Activated CD8-positive, alpha-beta memory T cell treated with anti-CD3 and anti-CD28 coated beads, Interleukin-2, amount 50 U/mL, for 1 hour (primary cell): ENCODE measurements around the gene H2BW1.
"Not testable (repeated sequence)": the region's sequence is repeated elsewhere in the genome, so short reads cannot be mapped to it uniquely, and the experiment has no call there.

Experiments used
- DNase-seq: peaks from one replicate; pipeline ENCODE4 v3.0.0-alpha.2; 2020; ENCODE audit errors: extremely low read depth

H2BW1 gene

GRCh38 chrX:104013606-104014005, at the start of gene H2BW1:
TSS of gene H2BW1 (minus strand) at chrX:104013708. CDS start at chrX:104013576, 132 bp downstream.
- DNase-seq, result no peak

GRCh38 chrX:104062636-104063035, 49.1 kb upstream of the H2BW1 start:
- DNase-seq, result not testable (repeated sequence)

GRCh38 chrX:104054956-104055355, 41.4 kb upstream of the H2BW1 start:
- not testable (repeated sequence) for DNase-seq

- no peak for DNase-seq
These were observed 33.7 kb upstream of the H2BW1 start for GRCh38 chrX:104047171-104047570.

GRCh38 chrX:104045642-104046041, 32.1 kb upstream of the H2BW1 start:
- no peak for DNase-seq

DNA sequence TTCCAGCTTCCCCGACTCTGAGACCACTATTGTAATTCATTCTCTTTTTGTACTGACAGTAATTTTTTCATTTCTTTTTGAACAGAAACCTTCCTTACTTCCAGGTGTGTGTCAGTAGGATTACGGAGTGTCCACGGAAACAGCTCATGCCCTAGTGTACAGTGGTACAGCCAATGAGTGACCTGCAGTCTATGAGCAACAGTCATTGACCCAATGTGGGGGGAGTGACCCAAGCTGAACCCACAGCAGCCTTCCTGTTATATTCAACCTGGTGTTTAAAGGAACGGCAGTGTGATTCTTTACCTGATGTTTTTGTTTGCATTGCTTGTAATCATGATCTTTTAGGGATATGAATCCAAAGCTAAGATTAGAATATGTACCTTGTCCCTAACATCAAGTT, 27.5 kb upstream of the H2BW1 start:
- no peak for DNase-seq

DNA sequence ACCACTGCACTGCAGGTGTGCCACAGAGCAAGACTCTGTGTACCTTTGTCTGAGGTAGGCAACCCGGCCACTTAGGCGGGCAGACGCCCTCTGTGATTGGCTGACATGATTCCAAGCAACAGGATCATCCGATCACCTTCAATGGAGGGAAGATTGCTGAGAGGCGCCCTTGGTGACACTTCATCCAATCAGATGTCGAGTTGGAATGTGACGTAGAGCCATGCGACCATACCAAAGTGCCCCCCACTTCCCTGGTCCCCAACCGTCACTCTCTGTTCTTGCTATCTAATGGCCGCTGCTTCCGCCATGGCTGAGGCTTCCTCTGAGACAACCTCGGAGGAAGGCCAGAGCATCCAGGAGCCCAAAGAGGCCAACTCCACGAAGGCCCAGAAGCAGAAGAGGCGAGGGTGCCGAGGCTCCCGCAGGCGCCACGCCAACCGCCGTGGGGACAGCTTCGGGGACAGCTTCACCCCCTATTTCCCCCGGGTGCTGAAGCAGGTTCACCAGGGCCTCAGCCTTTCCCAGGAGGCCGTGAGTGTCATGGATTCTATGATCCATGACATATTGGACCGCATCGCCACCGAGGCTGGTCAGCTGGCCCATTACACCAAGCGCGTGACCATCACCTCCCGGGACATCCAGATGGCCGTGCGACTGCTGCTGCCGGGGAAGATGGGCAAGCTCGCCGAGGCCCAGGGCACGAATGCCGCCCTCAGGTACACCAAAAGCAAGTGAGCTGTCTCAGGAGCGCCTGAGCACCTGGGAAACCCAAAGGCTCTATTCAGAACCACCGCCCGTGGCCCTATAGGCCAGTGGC, 26.4 kb upstream of the H2BW1 start, which contains the start of gene H2BW2:
Gene H2BW2 (plus strand): TSS at position 268 of the 817 bp plus-strand sequence. CDS start 39 bp downstream, at position 307.
- DNase-seq, result no peak

DNA sequence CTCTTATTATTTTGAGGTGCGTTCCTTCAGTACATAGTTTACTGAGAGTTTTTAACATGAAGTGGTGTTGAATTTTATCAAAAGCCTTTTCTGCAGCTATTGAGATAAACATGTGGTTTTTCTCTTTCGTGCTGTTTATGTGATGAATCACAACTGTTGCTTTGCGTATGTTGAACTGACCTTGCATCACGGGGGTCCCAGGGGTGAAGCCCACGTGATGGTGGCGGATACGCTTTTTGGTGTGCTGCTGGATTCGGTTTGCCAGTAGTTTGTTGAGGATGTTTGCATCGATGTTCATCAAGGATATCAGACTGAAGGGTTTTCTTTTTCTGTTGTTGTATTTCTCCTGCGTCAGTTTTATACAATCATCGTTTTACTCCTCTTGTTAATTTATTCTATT, 4.6 kb upstream of the H2BW1 start:
- DNase-seq, result no peak

DNA sequence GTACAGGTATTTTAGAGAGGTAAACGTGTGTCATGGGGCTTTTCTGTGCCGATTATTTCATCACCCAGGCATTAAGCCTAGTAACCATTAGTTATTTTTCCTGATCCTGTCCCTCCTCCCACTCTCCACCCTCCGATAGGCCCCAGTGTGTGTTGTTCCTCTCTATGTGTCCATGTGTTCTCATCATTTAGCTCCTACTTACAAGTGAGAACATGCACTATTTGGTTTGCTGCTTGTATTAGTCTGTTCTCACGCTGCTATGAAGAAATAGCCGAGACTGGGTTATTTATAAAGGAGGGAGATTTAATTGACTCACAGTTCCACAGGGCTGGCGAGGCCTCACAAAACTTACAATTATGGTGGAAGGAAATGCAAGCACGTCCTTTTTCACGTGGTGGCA, 2.1 kb upstream of the H2BW1 start:
- DNase-seq, result not testable (repeated sequence)

- DNase-seq, result no peak
These were observed 350 bp downstream of the H2BW1 start for GRCh38 chrX:104013158-104013557.

GRCh38 chrX:104008831-104009230, 4.7 kb downstream of the H2BW1 start:
- DNase-seq, result no peak

- DNase-seq, result no peak
These were observed 14.3 kb downstream of the H2BW1 start for GRCh38 chrX:103999234-103999633.

DNA sequence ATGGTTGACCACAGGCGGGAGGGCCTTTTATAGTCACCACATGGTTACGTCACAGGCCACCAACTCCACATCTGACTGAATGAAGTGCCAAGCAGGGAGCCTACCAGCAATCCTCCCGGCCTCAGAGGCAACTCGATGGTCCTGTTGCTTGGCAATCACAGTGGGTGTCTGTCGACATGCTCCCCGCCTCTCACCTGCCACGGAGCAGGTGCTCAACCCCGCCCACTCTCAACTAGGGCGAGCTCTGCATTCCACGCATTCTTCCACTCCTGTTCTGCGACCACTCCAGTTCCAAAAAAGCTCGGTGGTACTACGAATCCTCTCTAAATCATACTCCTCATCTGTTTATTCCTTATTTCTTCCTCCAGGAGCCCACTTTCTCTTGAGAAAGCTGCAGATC, 30.0 kb downstream of the H2BW1 start:
- DNase-seq, result not testable (repeated sequence)

DNA sequence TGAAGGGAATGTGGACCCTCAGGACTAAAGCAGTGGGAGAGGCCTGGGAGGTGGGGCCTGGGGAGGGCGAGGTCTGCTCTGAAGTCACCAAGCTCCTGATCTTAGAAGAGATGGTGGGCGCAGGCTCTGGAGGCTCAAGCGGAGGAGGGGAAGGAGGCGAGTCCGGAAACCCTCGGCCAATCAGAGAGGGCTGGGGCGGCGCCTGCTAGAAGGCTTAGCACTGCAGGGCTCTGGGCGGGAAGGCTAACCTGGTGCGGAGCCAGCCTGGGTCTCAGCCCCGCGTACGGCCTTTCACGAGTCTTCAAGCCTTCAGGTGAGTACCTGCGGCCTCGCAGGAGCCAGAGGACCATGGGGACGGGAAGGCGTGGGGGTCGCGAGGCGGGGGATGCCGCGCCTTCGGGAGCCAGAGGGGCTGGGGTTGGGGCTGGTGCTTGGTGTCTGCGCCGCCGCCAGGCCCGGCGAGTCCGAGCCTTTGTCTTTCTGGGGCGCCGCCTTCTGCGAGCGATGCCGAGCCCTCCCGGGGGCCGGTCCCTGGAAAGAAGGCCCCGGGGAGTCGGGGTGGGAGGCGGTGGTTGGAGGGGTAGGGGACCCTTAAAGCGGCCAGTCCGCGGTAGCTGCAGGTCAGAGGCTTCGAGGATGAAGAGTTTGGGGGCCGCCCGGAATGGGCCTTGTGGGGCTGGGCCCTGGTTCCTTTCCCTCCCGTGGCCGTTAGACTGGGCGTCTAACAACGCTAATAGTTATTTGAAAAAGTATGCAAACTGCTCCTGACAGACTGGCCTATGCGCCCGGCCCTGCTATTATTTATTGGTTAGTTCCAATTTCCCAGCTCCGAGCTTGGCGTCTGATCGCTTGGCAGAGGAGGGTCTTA, 50.9 kb downstream of the H2BW1 start, which contains the start of gene TMSB15B:
Gene TMSB15B (plus strand): TSS at position 217 of the 868 bp plus-strand sequence.
- DNase-seq, result not testable (repeated sequence)
